Stimulated activated CD4-positive, alpha-beta T cell treated with anti-CD3 and anti-CD28 coated beads, Interleukin-15, amount 100 ng/mL, for 48 hours (primary cell): ENCODE measurements around the gene PLOD1.
"Not testable (repeated sequence)": the region's sequence is repeated elsewhere in the genome, so short reads cannot be mapped to it uniquely, and the experiment has no call there.

Experiments used
- DNase-seq, 2 donors: peaks; one replicate each; pipeline ENCODE4 v3.0.0-alpha.2; 2020; ENCODE audit warnings: low read depth in 2 of 2

Gene PLOD1

GRCh38 chr1:11938722-11939526 lies 4.4 kb downstream of the PLOD1 start:
- DNase-seq, result no peak

DNA sequence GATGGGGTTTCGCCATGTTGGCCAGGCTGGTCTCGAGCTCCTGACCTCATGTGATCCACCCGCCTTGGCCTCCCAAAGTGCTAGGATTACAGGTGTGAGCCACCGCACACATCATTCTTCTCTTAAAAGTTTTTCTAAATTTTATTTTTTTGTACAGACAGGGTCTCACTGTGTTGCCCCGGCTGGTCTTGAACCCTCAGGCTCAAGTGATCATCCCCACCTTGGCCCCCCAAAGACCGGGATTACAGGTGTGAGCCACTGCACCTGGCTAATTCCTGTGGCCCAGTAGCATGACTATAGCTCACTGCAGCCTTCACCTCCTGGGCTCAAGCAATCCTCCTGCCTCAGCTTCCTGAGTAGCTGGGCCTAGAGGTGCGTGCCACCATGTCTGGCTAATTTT lies 5.3 kb downstream of the PLOD1 start:
- DNase-seq, result not testable (repeated sequence)

DNA sequence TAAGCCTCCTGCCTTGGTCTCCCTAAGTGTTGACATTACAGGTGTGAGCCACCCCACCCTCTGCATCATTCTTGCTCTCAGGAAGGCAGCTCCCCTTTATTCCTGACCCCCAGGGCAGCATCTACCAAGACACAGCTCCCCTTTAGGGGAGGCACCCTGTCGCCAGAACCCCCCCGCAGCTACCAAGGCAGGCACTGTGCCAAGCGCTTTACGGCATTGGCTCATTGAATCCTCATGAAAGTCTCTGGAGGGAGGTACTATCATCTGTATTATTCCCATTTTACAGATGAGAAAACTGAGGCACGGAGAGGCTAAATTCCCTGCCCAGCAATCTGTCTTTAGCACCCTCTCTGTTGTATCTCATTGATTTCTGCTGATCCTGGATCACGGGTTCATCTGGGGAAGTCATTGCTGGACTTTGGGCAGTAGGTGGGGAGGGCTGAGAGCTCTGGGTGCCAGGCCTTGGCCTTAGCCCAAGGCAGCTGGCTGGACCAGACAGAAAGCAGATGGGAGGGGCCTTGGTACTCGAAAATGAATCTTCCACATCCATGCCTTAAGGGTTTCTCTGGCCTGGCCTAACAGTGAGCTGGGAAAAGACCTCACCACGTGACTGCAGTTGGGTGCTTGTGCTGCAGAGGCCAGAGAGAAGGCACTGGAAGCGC lies 5.9 kb downstream of the PLOD1 start:
- DNase-seq, result no peak

DNA sequence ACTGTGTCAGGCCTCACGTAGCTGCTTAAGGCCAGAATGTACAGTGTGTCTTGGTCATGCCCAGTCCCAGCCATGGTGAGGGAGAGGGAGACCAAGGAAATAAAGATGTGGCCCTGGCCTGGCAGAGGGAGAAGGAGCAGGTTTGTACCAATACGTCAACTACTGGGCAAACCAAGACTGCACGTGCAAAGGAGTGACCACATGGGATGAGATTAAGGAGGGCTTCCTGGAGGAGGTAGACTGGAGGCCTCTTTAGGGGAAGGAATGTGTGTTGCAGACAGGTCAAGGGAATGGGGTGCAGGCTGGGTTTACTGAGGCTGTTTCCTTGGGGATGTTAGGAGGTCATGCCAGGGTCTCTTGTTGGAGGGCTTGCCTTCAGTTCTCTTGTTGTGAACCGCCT lies 7.8 kb downstream of the PLOD1 start:
- no peak for DNase-seq

GRCh38 chr1:11943619-11944018 lies 9.1 kb downstream of the PLOD1 start:
- no peak for DNase-seq

GRCh38 chr1:11944358-11944931 lies 9.9 kb downstream of the PLOD1 start:
- no peak for DNase-seq

- no peak for DNase-seq
Measured at GRCh38 chr1:11946647-11947046, 12.1 kb downstream of the PLOD1 start.

GRCh38 chr1:11948822-11949458 lies 14.4 kb downstream of the PLOD1 start:
- no peak for DNase-seq

DNA sequence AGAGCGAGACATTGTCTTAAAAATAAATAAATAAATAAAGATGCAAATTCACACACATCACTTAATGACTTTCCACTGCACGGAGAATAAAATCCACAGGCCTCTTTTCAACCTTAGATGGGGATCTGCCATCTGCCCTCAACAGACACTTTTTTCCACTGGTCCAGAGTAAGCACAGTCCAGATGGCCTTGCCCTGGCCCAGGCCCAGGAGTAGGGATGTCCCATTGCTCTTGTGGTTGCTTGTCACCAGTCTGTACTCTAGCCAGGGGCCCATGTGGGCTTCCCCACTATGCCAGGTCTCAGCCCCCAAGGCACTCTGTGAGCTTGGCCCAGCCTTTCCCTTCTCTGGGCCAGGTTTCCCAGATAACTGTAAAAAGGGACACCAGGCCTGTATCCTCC lies 17.4 kb downstream of the PLOD1 start:
- no peak for DNase-seq

GRCh38 chr1:11952455-11953109 lies 18.1 kb downstream of the PLOD1 start:
- no peak for DNase-seq

DNA sequence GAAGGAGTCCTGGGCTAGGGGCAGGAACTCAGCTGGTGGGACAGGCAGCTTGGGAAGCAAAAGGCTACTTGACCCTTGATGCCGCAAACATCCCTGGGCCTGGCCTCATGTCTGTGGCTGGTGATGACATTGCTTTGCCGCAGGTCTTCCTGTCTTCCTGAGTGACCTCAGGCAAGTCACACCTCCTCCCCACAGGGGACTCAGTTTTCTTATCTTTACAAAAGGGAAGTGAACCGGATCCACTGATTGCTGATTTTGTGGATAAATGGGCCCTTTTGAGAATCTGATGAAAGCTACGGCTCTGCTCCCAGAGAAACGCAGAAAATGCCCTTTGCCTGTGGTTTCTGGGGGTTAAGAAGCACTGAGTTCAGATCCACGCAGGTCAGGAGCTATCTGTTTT lies 20.7 kb downstream of the PLOD1 start:
- DNase-seq, result no peak

- DNase-seq, result no peak
Measured at GRCh38 chr1:11957398-11957797, 22.9 kb downstream of the PLOD1 start.

DNA sequence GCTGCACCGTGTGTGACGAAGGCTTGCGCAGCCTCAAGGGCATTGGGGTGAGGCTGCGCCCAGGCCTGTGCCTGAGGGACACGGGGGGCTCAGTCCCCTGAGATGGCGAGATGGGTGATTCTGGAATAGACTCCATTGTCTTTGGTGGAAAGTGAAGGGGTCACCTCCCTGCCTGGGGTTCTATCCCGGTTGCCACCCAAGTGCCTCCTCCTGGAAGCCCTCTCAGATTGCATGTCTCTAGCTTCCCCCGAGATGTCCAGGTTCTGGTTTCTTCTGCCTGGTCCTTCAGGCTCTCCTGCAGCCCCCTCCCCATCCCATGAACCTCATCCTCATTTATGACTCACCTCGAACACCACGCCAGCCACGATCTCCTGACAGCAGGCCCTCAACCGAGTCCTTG lies 23.4 kb downstream of the PLOD1 start:
- DNase-seq, result no peak

DNA sequence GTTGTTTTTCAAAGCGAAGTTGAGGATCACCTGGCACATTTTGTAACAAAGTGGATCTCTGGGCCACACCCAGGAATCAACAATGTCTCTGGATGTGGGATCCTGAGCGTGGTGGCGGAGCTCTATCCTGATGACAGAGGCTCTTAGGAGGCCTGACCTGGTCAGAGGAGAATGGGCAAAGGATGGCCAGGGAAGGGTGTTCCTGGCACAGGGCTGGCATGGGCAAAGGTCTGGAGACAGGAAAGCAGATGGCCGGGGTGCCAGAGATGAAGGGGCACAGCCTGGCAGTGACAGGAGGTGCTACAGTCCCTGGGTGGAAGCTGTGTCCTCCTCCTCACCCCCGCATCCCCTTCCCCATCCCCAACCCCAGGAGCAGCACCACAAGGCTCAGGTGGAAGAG lies 25.8 kb downstream of the PLOD1 start:
- DNase-seq, result no peak

DNA sequence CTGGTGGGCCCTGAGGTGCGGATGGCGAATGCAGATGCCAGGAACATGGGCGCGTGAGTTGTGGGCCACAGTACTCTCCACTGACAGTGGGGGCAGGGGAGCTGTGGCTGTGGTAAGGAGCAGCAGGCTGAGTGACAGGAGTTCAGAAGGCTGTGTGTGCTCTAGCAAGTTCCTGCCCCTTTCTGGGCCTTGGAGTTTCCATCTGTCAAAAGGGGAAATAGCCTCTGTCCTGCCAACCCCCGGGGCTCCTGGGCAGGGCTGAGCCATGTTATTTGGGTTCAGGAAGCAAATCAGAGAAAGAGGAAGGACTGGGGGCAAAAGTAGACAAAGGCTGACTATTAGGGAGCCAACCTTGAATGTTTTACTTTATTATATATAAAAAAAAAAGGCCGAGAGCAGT lies 26.2 kb downstream of the PLOD1 start:
- no peak for DNase-seq

DNA sequence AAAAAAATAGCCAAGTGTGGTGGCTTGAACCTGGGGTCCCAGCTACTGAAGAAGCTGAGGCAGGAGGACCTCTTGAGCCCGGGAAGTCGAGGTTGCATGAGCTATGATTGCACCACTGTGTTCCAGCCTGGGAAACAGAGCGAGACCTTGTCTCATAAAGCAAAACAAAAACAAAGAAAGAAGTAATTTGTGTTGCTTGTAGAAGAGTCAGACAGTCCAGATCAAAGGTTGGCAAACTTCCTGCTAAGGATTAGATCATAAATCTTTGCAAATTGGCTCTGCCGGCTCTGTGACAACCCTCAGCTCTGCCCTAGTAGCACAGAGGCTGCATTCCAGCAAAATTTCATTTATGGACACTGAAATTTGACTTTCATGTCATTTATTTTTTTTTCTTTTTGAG lies 26.7 kb downstream of the PLOD1 start:
- DNase-seq, result no peak

DNA sequence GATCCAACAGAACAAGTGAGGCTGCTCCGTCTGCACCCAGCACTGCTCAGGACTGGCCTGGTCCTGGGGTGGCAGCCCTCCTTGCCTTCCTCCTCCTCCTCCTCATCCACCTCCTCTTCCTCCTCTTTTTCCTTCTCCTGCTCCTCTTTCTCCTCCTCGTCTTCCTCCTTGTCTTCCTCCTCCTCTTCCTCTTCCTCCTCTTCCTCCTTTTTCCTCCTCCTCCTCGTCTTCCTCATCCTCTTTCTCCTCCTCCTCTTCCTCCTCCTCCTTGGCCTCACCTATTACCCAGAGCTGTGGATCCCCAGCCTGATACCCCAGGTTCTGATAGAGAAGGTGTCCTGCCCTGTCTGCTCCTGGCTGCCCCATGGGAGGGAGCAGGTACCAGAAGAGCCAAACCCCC lies 29.1 kb downstream of the PLOD1 start:
- no peak for DNase-seq

DNA sequence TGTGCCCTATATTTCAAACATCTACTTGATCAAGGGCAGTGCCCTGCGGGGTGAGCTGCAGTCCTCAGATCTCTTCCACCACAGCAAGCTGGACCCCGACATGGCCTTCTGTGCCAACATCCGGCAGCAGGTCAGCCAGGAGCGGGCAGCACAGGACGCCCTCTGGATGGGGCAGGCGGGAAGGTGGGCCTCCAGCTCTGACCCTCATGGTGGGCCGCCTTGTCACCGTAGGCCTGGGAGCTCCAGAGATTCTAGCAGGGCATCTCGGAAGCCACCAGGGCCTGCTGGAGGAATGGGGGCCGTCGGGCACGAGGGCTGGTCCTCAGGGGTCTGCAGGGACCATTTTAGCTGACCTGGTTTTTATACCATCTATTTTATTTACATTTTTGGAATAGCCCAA lies 30.1 kb downstream of the PLOD1 start:
- no peak for DNase-seq

DNA sequence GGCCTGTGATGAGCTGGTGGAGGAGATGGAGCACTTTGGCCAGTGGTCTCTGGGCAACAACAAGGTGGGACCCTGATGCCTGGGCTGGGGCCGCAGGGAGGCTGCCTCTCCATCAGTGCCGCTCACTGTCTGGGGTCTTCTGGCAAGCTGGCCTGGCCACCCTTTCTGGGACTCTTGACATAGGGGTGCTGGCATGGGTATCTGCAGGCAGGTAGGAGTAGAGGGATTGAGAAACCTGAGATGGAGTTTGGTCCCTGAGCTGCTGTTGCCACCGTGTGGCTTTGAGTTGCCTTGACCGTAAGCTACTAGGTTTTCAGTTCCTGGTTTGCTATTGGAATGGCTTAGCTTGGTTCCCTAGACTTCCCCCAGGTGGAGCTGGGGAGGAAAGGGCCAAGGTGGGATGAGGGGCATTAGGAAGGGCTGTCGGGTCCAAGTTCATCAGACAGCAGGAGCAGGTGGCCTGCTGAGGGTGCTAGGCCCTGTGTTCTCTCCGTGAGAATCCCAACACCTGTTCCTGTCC lies 32.6 kb downstream of the PLOD1 start:
- no peak for DNase-seq

DNA sequence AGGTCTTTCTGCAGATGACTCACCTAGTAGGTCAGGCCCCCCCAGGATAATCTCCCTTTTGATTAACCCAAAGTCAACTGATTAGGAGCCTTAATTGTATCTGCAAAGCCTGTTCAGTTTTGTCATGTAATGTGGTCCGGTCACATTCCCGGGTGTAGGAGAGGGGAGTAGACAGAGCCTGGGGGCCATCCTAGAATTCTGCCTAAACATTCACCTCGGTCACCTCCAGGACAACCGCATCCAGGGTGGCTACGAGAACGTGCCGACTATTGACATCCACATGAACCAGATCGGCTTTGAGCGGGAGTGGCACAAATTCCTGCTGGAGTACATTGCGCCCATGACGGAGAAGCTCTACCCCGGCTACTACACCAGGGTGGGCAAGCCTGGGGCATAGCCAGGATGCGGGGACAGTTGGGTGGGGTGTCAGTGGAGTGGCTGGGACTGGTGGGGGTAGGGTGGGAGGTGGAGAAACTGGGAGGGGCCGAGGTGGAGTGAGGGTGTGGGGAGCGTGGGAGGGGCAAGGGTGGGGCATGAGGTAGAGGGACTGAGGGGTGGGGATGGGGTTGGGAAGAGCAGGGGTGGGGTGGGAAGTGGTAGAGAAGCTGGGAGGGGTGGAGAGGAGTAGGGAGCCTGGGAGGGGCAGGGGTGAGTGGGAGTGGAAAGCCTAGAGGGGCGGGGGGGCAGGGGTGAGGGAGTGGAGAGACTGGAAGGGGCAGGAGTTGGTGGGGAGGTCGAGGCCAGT lies 36.1 kb downstream of the PLOD1 start:
- no peak for DNase-seq

DNA sequence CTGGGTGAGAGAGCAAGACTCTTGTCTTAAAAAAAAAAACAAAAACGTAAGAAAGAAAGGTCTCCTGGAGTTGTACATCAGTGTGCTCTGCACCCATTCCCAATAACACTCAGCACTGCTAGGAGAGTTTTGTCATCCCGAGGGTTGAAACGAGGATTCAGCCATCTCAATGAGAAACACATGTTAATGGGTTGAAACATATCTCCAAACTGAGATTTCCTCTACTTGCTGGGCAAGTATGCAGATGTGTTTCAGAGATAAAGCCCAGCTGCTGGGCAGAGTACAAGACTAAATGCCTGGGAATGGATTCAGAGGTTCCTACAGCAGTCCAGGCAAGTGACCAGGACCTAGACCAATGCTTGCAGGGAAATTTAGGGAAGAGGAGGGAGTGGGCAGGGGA lies 43.1 kb downstream of the PLOD1 start:
- DNase-seq, result no peak
